ENCODE measurements around the gene SP7. TPM values are rescaled to one million over a fixed set of nuclear protein-coding genes. Genes with fewer than 3 reads are reported as not detected.

Gene SP7
- total RNA-seq (not detected), polyA plus RNA-seq (not detected)
- long read RNA-seq, donor 1: 0 reads
- long read RNA-seq, donor 2: 0 reads
- long read RNA-seq, donor 3: 0 reads
- long read RNA-seq, donor 4: 0 reads

DNA sequence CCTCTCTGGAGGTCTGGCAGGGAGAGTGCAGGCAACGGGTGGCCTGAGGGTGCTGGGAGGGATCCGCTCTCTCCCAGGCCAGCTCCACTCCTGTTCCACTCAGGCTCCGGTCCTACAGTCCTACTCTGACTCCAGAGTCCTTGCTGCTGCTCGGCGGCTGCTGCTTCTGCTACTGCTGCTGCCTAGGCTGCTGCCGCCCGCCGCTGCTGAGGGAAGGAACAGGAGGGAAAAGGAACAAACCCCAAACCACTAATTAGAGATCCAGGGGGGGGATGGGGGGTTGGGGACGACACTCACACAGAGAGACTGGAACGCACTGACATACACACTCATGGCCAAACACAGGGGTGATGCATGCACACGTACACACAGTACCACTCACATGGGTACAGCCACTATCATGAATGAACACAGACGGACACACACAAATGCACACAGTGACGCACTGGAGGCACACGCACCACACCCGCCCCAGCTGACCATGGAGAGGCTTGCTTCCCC lies at the start of gene SP7:
SP7 (minus strand) TSS at position 174 of the 501 bp plus-strand sequence. CDS start 708 bp downstream, outside the sequence.
- no peak for ATAC-seq
- H3K27me3 ChIP-seq (ENCODE audit: control insufficient read depth, insufficient read depth): no peaks in the 10 kb centered on the region
- 47% methylated on average over 15 of the region's 15 CpGs for WGBS
- DNase-seq: no peak
- H3K4me3 ChIP-seq (ENCODE audit: low read length): no peak within 1 kb of the TSS
- H3K9me3 ChIP-seq (ENCODE audit: control insufficient read depth, low read length): no peaks in the 10 kb centered on the region
- no peaks in the 10 kb centered on the region for H3K4me1 ChIP-seq (ENCODE audit: control insufficient read depth, insufficient read depth, low read length)
- intact Hi-C loops (cut with DNase I): no loop called here
- no peak within 1 kb of the TSS for H3K27ac ChIP-seq (ENCODE audit: low read length)

DNA sequence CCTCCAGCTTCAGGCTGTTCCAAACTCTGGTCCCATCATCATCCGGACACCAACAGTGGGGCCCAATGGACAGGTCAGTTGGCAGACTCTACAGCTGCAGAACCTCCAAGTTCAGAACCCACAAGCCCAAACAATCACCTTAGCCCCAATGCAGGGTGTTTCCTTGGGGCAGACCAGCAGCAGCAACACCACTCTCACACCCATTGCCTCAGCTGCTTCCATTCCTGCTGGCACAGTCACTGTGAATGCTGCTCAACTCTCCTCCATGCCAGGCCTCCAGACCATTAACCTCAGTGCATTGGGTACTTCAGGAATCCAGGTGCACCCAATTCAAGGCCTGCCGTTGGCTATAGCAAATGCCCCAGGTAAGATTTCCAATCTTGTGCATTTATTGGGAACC lies 47.1 kb upstream of the SP7 start:
- DNase-seq: no peak
- intact Hi-C loops (cut with DNase I): no loop called here
- WGBS: 61% methylated on average over 2 of the region's 2 CpGs
- no peaks in the 10 kb centered on the region for H3K9me3 ChIP-seq (ENCODE audit: control insufficient read depth, low read length)
- H3K27me3 ChIP-seq (ENCODE audit: control insufficient read depth, insufficient read depth): no peaks in the 10 kb centered on the region
- H3K27ac ChIP-seq (ENCODE audit: low read length): no peak overlapping the region
- ATAC-seq: no peak
- H3K4me1 ChIP-seq (ENCODE audit: control insufficient read depth, insufficient read depth, low read length): peaks cover 14% of the 10 kb centered on the region
- no peak overlapping the region for H3K4me3 ChIP-seq (ENCODE audit: low read length)

DNA sequence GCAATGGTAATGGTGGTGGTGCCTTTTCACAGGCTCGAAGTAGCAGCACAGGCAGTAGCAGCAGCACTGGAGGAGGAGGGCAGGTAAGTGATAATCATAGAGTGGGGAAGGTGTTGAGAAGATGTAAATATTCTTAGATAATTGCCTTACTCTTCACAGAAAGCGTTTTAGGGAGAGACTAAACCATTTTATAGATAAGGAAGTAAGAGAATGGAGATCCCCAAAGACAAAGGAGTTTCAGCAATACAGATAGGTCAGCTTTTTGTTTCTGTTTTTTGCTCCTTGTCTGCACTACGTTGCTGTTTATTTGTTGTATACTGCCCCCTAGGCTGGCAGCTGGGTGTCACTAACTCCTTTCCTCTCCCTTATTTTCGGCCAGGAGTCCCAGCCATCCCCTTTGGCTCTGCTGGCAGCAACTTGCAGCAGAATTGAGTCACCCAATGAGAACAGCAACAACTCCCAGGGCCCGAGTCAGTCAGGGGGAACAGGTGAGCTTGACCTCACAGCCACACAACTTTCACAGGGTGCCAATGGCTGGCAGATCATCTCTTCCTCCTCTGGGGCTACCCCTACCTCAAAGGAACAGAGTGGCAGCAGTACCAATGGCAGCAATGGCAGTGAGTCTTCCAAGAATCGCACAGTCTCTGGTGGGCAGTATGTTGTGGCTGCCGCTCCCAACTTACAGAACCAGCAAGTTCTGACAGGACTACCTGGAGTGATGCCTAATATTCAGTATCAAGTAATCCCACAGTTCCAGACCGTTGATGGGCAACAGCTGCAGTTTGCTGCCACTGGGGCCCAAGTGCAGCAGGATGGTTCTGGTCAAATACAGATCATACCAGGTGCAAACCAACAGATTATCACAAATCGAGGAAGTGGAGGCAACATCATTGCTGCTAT lies 45.8 kb upstream of the SP7 start:
- H3K27me3 ChIP-seq (ENCODE audit: control insufficient read depth, insufficient read depth): no peaks in the 10 kb centered on the region
- H3K9me3 ChIP-seq (ENCODE audit: control insufficient read depth, low read length): no peaks in the 10 kb centered on the region
- WGBS: 43% methylated on average over 9 of the region's 9 CpGs
- ATAC-seq: no peak
- H3K4me1 ChIP-seq (ENCODE audit: control insufficient read depth, insufficient read depth, low read length): peaks cover 14% of the 10 kb centered on the region
- intact Hi-C loops (cut with DNase I): no loop called here
- H3K4me3 ChIP-seq (ENCODE audit: low read length): peak overlapping the region; percentile 97
- peak overlapping the region; percentile 89 for H3K27ac ChIP-seq (ENCODE audit: low read length)
- DNase-seq: peak in 2 of 3 donors; percentile 56 to 69

DNA sequence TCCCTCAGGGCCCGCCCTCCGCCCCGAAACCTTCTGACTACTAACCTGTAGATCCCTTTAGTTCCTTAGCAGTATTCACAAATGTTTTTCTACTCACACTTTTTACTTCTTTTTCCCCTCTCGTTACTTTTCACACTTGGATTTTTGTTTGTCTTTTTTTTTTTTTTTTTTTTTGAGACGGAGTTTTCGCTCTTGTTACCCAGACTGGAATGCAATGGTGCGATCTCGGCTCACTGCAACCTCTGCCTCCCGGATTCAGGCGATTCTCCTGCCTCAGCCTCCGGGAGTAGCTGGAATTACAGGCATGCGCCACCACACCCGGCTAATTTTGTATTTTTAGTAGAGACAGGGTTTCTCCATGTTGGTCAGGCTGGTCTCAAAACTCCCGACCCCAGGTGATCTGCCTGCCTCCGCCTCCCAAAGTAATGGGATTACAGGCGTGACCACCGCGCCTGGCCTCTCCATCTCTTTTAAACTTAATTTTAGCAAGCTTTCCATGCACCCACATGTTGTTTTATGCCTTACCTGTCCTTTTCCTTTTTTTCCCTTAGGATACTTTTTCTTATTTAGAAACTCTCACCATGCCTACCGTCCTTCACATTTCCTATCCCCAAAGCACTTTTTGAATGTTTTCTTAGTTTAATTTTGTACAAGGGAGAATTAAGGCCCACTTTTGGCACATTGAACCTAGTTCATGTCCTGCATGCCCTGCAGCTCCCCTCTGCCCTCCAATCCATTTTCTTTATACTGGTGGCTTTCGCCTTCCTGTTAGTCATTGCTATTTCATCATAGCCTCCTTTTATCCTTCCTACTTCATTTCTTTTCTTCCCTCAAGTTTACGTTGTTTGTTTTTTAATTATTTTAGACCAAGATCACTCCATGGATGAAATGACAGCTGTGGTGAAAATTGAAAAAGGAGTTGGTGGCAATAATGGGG lies 44.9 kb upstream of the SP7 start:
- intact Hi-C loops (cut with DNase I): no loop called here
- peak overlapping the region; percentile 97 for H3K4me3 ChIP-seq (ENCODE audit: low read length)

DNA sequence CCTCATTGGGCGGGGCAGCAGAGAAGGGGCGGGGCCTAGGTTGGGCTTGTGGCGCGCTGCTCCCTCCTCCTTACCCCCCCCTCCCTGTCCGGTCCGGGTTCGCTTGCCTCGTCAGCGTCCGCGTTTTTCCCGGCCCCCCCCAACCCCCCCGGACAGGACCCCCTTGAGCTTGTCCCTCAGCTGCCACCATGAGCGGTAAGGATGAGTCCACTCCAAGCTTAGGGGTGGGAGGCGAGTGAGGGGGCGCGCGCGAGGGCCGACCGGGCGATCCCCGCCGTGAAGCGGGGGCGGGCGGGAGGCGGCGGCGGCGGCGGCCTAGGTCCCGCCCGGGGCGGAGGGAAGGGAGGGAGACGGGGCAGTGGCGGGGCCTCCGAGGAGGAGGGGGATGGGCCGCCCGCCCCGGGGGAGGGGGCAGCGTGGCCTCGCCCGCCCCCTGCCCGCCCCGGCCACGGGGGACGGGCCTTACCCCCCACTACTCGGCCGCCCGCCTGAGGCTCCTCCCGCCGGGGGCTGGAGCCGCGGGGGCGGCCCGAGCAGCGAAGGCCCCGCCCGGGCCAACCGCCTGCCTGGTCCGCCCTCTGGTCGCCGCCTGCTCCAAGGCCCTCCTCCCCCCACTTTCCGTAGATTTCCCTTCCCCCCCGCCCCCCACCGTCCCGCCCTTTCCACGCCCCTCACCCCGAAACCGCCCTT lies 44.1 kb upstream of the SP7 start, which contains the start of gene SP1:
SP1 (plus strand) TSS at position 73 of the 690 bp plus-strand sequence; CDS start at position 189, 116 bp downstream.
- WGBS: under 1% methylated on average over 71 of the region's 71 CpGs
- DNase-seq (peak; percentile 94 to 99 (median 96)), ATAC-seq (peak; percentile 83 to 84)
- intact Hi-C loops (cut with DNase I): no loop called here
- peak within 1 kb of the TSS; percentile 99 for H3K27ac ChIP-seq (ENCODE audit: low read length)
- H3K27me3 ChIP-seq (ENCODE audit: control insufficient read depth, insufficient read depth): no peaks in the 10 kb centered on the region
- H3K9me3 ChIP-seq (ENCODE audit: control insufficient read depth, low read length): no peaks in the 10 kb centered on the region
- peaks cover 14% of the 10 kb centered on the region for H3K4me1 ChIP-seq (ENCODE audit: control insufficient read depth, insufficient read depth, low read length)
- peak within 1 kb of the TSS; percentile 97 for H3K4me3 ChIP-seq (ENCODE audit: low read length)

More for the DNA sequence above, 44.9 kb upstream of the SP7 start:
- H3K27ac ChIP-seq (ENCODE audit: low read length): peak overlapping the region; percentile 89
- no peaks in the 10 kb centered on the region for H3K27me3 ChIP-seq (ENCODE audit: control insufficient read depth, insufficient read depth)
- DNase-seq (no peak), ATAC-seq (no peak)
- no peaks in the 10 kb centered on the region for H3K9me3 ChIP-seq (ENCODE audit: control insufficient read depth, low read length)
- 13% methylated on average over 21 of the region's 21 CpGs for WGBS
- peaks cover 14% of the 10 kb centered on the region for H3K4me1 ChIP-seq (ENCODE audit: control insufficient read depth, insufficient read depth, low read length)

DNA sequence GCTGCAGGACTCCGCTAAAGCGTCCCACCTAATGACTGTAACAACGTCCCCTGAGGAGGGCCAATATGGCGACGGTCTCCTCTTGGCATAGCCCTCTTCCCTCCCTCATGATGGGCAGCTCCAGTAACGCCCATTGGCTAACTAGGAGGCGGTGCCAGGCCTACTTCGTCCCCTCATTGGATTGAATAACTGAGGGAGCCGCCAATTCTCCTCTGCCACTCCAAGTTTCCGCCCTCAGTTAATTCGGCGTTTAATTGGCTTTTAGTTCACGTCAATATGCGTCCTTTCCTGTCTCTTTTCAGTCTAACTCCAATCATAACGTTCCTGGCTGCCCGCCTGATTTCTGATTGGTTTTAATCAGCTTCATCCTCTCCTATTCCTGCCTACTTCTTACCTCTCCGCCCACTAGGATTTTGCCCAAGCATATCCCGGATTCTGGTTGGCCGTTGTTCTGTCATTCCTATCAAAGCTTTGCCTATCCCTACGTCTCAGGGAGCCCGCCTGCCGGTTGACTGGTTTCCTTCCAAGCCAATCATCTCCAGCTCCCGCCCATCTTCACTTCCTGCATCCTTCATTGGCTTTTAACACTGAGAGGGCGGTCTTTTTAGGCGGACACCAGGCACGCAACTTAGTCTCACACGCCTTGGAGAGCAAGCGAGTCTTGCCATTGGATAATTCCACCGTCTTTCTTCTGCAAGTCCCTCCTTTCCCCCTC lies 43.4 kb upstream of the SP7 start:
- H3K27me3 ChIP-seq (ENCODE audit: control insufficient read depth, insufficient read depth): no peaks in the 10 kb centered on the region
- WGBS: under 1% methylated on average over 29 of the region's 29 CpGs

DNA sequence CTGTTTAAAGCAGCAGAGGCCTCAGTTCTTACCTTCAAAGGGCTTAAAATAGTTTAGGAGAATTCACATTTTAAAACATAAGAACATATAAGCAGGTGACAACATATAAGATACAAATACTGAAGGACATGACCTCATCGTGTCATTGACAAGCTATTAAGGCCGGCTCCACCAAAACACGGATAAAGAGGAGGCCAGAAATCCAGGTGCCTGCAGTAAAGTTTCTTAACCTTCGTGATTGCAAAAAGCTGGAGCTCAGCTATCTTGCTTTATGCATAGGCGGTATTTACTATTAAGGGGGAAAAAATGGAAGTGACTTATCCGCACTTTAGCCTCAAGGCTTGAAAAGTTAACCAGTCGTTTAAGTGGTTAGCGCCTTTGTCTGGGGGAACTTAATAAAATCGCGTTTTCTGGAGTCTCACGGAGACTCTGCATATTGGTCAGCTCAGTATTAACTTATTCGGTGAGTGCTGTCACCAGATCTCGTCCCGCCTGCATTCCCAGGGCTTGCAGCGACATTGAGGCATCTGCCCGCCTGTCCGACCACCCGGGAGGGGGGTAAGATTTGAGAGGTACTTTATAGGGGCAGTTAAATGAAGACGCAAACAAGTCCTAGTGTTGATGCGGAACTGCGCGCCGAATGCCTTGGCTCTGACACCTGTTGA lies 42.7 kb upstream of the SP7 start:
- WGBS: 13% methylated on average over 23 of the region's 23 CpGs
- Histone ChIP-seq H3K4me1 (ENCODE audit: control insufficient read depth, insufficient read depth, low read length) (peaks cover 14% of the 10 kb centered on the region), H3K27ac (ENCODE audit: low read length) (peak overlapping the region; percentile 99), H3K9me3 (ENCODE audit: control insufficient read depth, low read length) (no peaks in the 10 kb centered on the region), H3K4me3 (ENCODE audit: low read length) (peak overlapping the region; percentile 69), H3K27me3 (ENCODE audit: control insufficient read depth, insufficient read depth) (no peaks in the 10 kb centered on the region)
- intact Hi-C loops (cut with DNase I): no loop called here
- no peak for ATAC-seq
- no peak for DNase-seq

More for the DNA sequence above, 43.4 kb upstream of the SP7 start:
- DNase-seq (peak; percentile 98), ATAC-seq (peak; percentile 92)
- Histone ChIP-seq H3K9me3 (ENCODE audit: control insufficient read depth, low read length) (no peaks in the 10 kb centered on the region), H3K4me3 (ENCODE audit: low read length) (peak overlapping the region; percentile 97), H3K27ac (ENCODE audit: low read length) (peak overlapping the region; percentile 99), H3K4me1 (ENCODE audit: control insufficient read depth, insufficient read depth, low read length) (peaks cover 14% of the 10 kb centered on the region)
- intact Hi-C loops (cut with DNase I): no loop called here

DNA sequence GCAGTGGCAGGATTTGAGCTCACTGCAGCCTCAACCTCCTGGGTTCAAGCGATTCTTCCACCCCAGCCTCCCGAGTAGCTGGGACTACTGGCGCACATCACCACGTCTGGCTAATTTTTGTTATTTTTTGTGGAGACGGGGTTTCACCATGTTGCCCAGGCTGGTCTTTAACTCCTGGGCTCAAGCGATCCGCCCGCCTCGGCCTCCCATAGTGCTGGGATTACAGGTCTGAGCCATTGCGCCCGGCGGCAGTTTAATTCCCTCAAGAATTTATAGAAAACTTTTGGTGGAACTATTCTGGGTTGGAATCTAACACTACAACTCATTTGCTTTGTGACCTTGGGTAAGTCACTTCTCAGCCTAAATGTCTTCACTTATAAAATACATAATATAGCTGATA lies 42.1 kb upstream of the SP7 start:
- WGBS: 98% methylated on average over 12 of the region's 12 CpGs
- no peak overlapping the region for H3K4me3 ChIP-seq (ENCODE audit: low read length)

DNA sequence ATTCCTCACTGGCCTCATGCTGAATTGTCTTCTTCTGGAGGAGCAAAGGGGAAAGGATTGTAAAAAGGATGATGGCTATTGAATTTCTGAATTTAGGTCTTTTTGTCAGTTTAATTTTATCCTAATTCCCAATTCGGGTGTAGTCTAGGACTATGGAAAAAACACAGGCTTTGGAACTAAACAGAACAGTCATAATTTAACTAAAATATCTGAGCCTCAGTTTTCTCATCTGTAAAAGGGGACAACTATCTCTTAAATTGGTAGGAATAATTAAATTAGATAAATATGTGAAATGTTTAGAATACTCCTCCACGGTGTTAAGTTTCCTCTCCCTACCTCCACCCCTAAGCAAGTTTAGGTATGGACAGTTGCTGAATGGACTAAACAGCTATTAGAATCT lies 40.6 kb upstream of the SP7 start:
- intact Hi-C loops (cut with DNase I): no loop called here
- Histone ChIP-seq H3K9me3 (ENCODE audit: control insufficient read depth, low read length) (no peaks in the 10 kb centered on the region), H3K4me3 (ENCODE audit: low read length) (no peak overlapping the region), H3K27ac (ENCODE audit: low read length) (no peak overlapping the region), H3K27me3 (ENCODE audit: control insufficient read depth, insufficient read depth) (no peaks in the 10 kb centered on the region), H3K4me1 (ENCODE audit: control insufficient read depth, insufficient read depth, low read length) (peaks cover 5% of the 10 kb centered on the region)
- DNase-seq: no peak
- WGBS: 88% methylated on average over 2 of the region's 2 CpGs
- ATAC-seq: no peak

More for the DNA sequence above, 42.1 kb upstream of the SP7 start:
- no peak for ATAC-seq
- DNase-seq: no peak
- Histone ChIP-seq H3K27me3 (ENCODE audit: control insufficient read depth, insufficient read depth) (no peaks in the 10 kb centered on the region), H3K27ac (ENCODE audit: low read length) (peak overlapping the region; percentile 99), H3K4me1 (ENCODE audit: control insufficient read depth, insufficient read depth, low read length) (peaks cover 11% of the 10 kb centered on the region), H3K9me3 (ENCODE audit: control insufficient read depth, low read length) (no peaks in the 10 kb centered on the region)
- intact Hi-C loops (cut with DNase I): no loop called here

Data from right cardiac atrium (tissue), 5 donors.